Keratinocyte (primary cell): Measurements from ENCODE around the gene CCDC97. TPM values are rescaled to one million over a fixed set of nuclear protein-coding genes. Genes with fewer than 3 reads are reported as not detected.

Source experiments
- DNase-seq: peaks from one replicate; pipeline ENCODE4 v3.0.0-alpha.2; 2011; ENCODE audit warnings: low read depth, missing footprints, low spot score
- FAIRE-seq: peaks from 2 replicates; lab custom pipeline; 2011; peaks lifted over from hg19 to GRCh38; lab: Jason Lieb, UNC
- H2AFZ ChIP-seq: 2 replicates; pipeline ENCODE4 v1.6.0; 2012; ENCODE audit warnings: low read length, control low read depth, inconsistent platforms; ENCODE audit not compliant: control insufficient read depth
- H3K27ac ChIP-seq: 2 replicates; pipeline ENCODE4 v1.5.1; 2011; ENCODE audit warnings: low read length; ENCODE audit not compliant: control insufficient read depth, insufficient read depth
- H3K27me3 ChIP-seq: 3 replicates; pipeline ENCODE4 v1.6.0; 2011; ENCODE audit warnings: low read length; ENCODE audit not compliant: control insufficient read depth, insufficient read depth; ENCODE audit errors: extremely low read depth
- H3K36me3 ChIP-seq, 2 experiments: 2 replicates in 1 of 2; 3 replicates in 1 of 2; pipeline ENCODE4 v1.5.1; 2011; ENCODE audit warnings: low read length in 2 of 2, mild to moderate bottlenecking in 1 of 2; ENCODE audit not compliant: control insufficient read depth in 2 of 2, insufficient read depth in 2 of 2; ENCODE audit errors: extremely low read depth in 1 of 2
- H3K4me1 ChIP-seq: 3 replicates; pipeline ENCODE4 v1.5.1; 2011; ENCODE audit warnings: low read length; ENCODE audit not compliant: control insufficient read depth, insufficient read depth; ENCODE audit errors: extremely low read depth
- H3K4me2 ChIP-seq: 3 replicates; pipeline ENCODE4 v1.6.0; 2011; ENCODE audit warnings: low read depth, low read length; ENCODE audit not compliant: control insufficient read depth, insufficient read depth; ENCODE audit errors: extremely low read depth
- H3K4me3 ChIP-seq, 3 experiments: fragments of 200-600 bp in 1 of 3; sonication (generic) in 1 of 3; 2 replicates in 2 of 3; 3 replicates in 1 of 3; pipeline ENCODE4 v1.5.1; 2011 to 2016; ENCODE audit warnings: low read length in 3 of 3, mild to moderate bottlenecking in 3 of 3, control low read depth in 2 of 3, inconsistent platforms in 1 of 3, low read depth in 1 of 3, mixed read lengths in 1 of 3, mixed run types in 1 of 3, moderate library complexity in 1 of 3; ENCODE audit not compliant: control insufficient read depth in 2 of 3, insufficient read depth in 2 of 3; ENCODE audit errors: extremely low read depth in 1 of 3
- H3K79me2 ChIP-seq: 2 replicates; pipeline ENCODE4 v1.6.0; 2012; ENCODE audit warnings: low read length; ENCODE audit not compliant: control insufficient read depth, insufficient read depth
- H3K9ac ChIP-seq: 3 replicates; pipeline ENCODE4 v1.6.0; 2011; ENCODE audit warnings: low read length; ENCODE audit not compliant: control insufficient read depth, insufficient read depth; ENCODE audit errors: extremely low read depth
- H3K9me1 ChIP-seq: 3 replicates; pipeline ENCODE4 v1.6.0; 2011; ENCODE audit warnings: low read length; ENCODE audit not compliant: control insufficient read depth, insufficient read depth; ENCODE audit errors: extremely low read depth
- H3K9me3 ChIP-seq: 2 replicates; pipeline ENCODE4 v1.5.1; 2012; ENCODE audit warnings: low read depth, low read length; ENCODE audit not compliant: control insufficient read depth
- H4K20me1 ChIP-seq: 3 replicates; pipeline ENCODE4 v1.6.0; 2011; ENCODE audit warnings: low read length; ENCODE audit not compliant: control insufficient read depth, insufficient read depth; ENCODE audit errors: extremely low read depth
- EZH2 ChIP-seq: IDR thresholded peaks from one replicate; pipeline ENCODE4 v1.6.1; 2012; ENCODE audit warnings: inconsistent platforms, mild to moderate bottlenecking, low read length, moderate library complexity
- dilution Hi-C: fragments of 300-500 bp; cut with MboI; formaldehyde crosslinking; loops from one replicate; pipeline ENCODE4 v1.7.0; 2020; ENCODE audit warnings: low sequenced_read_pairs; ENCODE audit not compliant: extremely low pct_ligation_motif_present
- polyA plus RNA-seq, 5 experiments: library from polyadenylated mRNA; depleted of rRNA in 3 of 5; stranded (reverse) in 3 of 5; stranded (forward) in 1 of 5; unstranded in 1 of 5; fragments of >200 nt; gene quantifications; 1 replicate in 1 of 5; 2 replicates in 3 of 5; 3 replicates in 1 of 5; pipeline versions ENCODE4 v1.2.1 to v1.2.3, GENCODE V29; 2011 to 2012; ENCODE audit warnings: missing spikeins in 2 of 5, low read depth in 1 of 5, low replicate concordance in 1 of 5
- TF ChIP-seq, protein P1 (sequence below), 3 experiments: IDR thresholded peaks in 1 of 3; conservative IDR thresholded peaks in 1 of 3; optimal IDR thresholded peaks in 1 of 3; 2 replicates in 2 of 3; 3 replicates in 1 of 3; pipeline versions ENCODE3 to v1.5.1; 2011; ENCODE audit warnings: low read length in 3 of 3, mild to moderate bottlenecking in 3 of 3, moderate library complexity in 2 of 3, control low read depth in 1 of 3, inconsistent platforms in 1 of 3; ENCODE audit not compliant: insufficient read depth in 2 of 3; ENCODE audit errors: extremely low read depth in 1 of 3

CCDC97 gene
- polyA plus RNA-seq, 1 donor (not counting 4 experiments of a cell fraction or from before 2014, with no cell fraction given) = 6.8 TPM

DNA sequence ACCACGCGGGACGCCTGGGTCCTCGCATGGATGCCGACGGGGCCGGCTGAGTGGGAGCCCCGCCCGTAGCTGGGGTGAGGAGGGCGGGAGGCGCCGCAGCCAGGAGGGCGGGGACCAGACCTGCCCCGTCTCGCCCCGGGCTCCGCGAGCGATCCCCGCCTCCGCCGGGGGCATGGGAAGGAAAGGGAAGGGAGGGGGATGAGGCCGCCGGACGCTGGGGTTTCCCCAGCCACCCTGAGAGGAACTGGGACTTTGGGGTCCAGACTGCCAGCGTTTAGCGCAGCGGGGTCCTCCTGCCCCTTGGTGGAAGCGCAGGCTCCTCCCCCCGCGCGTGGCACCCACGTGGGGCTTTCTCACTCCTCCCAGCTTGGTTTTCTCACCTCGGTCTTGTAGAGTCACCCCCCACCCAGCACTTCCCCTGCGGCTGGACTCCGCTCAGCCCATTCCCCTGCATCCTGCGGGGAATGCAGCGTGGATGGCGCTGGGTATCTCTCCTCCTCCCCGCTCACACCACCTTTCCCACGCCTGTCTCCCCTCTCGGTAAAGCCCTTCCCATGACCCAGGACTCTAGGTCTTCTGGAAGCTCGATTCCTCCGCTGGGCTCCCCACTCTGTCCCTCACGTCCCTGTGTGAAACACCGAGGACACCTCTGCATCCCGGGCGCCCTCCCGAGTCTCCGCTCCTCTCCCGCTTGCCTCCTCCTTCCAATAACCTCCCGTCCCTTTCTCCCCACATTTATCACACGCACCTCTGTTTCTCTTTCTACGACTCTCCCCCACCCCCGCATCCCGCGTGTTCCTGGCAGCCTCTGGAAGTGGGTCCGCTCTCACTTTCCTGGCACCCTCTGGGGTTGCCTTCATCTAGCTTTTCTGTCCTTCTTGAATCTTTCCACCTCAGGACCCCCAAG, 41.6 kb downstream of the CCDC97 start:
- no peaks in the 10 kb centered on the region for H3K27me3 ChIP-seq
- dilution Hi-C loops = no loop called here

DNA sequence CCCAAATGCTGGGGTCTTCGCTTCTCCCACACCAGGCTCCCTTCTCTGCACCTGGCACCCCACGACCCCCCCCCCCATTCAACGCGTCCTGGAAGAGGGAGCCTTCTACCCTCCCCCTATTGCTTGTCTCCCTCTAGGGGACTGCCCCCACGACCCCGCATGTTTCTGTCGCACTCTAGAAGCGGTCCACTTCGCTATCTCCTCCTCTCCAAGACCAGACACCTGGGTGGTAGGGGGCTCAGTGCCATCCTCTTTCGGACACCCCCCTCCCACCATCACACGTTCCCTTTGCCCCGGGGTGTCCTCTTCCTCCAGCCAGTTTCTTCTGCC, 42.3 kb downstream of the CCDC97 start:
- no peaks in the 10 kb centered on the region for H3K9me3 ChIP-seq
- dilution Hi-C loops = no loop called here
- FAIRE-seq = no peak
- peaks cover 37% of the 10 kb centered on the region for H3K79me2 ChIP-seq
- TF ChIP-seq EZH2 = no peak
- TF ChIP-seq, protein P1, sequence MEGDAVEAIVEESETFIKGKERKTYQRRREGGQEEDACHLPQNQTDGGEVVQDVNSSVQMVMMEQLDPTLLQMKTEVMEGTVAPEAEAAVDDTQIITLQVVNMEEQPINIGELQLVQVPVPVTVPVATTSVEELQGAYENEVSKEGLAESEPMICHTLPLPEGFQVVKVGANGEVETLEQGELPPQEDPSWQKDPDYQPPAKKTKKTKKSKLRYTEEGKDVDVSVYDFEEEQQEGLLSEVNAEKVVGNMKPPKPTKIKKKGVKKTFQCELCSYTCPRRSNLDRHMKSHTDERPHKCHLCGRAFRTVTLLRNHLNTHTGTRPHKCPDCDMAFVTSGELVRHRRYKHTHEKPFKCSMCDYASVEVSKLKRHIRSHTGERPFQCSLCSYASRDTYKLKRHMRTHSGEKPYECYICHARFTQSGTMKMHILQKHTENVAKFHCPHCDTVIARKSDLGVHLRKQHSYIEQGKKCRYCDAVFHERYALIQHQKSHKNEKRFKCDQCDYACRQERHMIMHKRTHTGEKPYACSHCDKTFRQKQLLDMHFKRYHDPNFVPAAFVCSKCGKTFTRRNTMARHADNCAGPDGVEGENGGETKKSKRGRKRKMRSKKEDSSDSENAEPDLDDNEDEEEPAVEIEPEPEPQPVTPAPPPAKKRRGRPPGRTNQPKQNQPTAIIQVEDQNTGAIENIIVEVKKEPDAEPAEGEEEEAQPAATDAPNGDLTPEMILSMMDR (optimal IDR thresholded peaks at IDR 0.05 in 1 of 3, IDR thresholded peaks at IDR 0.05 in 1 of 3, conservative IDR thresholded peaks at IDR 0.05 in 1 of 3; ENCODE audit: extremely low read depth in 1 of 3, insufficient read depth in 2 of 3, low read length in 3 of 3) = no peak
- no peaks in the 10 kb centered on the region for H3K27me3 ChIP-seq
- no peak for DNase-seq
- peak overlapping the region; percentile 44 for H2AFZ ChIP-seq
- peak overlapping the region; percentile 77 for H3K9ac ChIP-seq
- peaks cover 2 to 14% of the 10 kb centered on the region in 2 experiments for H3K36me3 ChIP-seq
- H3K4me3 ChIP-seq = peak overlapping the region; percentile 68 to 87 (median 86)
- H3K4me1 ChIP-seq = peaks cover 7% of the 10 kb centered on the region
- peak overlapping the region; percentile 99 for H3K4me2 ChIP-seq
- peak overlapping the region; percentile 69 for H3K27ac ChIP-seq
- H4K20me1 ChIP-seq = peaks cover 3% of the 10 kb centered on the region
- H3K9me1 ChIP-seq = peaks cover 5% of the 10 kb centered on the region

More for the DNA sequence above, 41.6 kb downstream of the CCDC97 start:
- peak overlapping the region; percentile 77 for H3K9ac ChIP-seq
- H3K27ac ChIP-seq = peak overlapping the region; percentile 69
- H3K4me1 ChIP-seq = peaks cover 7% of the 10 kb centered on the region
- peak overlapping the region; percentile 50 for H2AFZ ChIP-seq
- TF ChIP-seq, protein P1 (optimal IDR thresholded peaks at IDR 0.05 in 1 of 3, IDR thresholded peaks at IDR 0.05 in 1 of 3, conservative IDR thresholded peaks at IDR 0.05 in 1 of 3; ENCODE audit: extremely low read depth in 1 of 3, insufficient read depth in 2 of 3, low read length in 3 of 3) = no peak
- no peak for TF ChIP-seq EZH2
- peaks cover 3% of the 10 kb centered on the region for H4K20me1 ChIP-seq
- H3K4me3 ChIP-seq = peak overlapping the region; percentile 68 to 87 (median 86)
- no peaks in the 10 kb centered on the region for H3K9me3 ChIP-seq
- peaks cover 2 to 18% of the 10 kb centered on the region in 2 experiments for H3K36me3 ChIP-seq
- DNase-seq (no peak), FAIRE-seq (no peak)
- peak overlapping the region; percentile 99 for H3K4me2 ChIP-seq
- H3K9me1 ChIP-seq = peaks cover 5% of the 10 kb centered on the region
- peaks cover 37% of the 10 kb centered on the region for H3K79me2 ChIP-seq
